NOMO-1 treated with DMSO at 0.1 percent for 48 hours (cell line): ENCODE measurements around the gene NXPH4.

Experiments
- DNase-seq: peaks from one replicate; lab custom pipeline; 2025; ENCODE audit not compliant: unreplicated experiment; lab: John Stamatoyannopoulos, UW

NXPH4 gene

GRCh38 chr12:57216014-57216911 is at the start of gene NXPH4:
NXPH4 (plus strand) TSS chr12:57216794; CDS start chr12:57216970, 176 bp downstream.
- no peak for DNase-seq

- no peak for DNase-seq
These were observed 49.6 kb upstream of the NXPH4 start for GRCh38 chr12:57166971-57167371.

- no peak for DNase-seq
These were observed 48.5 kb upstream of the NXPH4 start for GRCh38 chr12:57168058-57168457.

- no peak for DNase-seq
These were observed 47.4 kb upstream of the NXPH4 start for GRCh38 chr12:57169046-57169795.

GRCh38 chr12:57169969-57170368 is 46.6 kb upstream of the NXPH4 start:
- no peak for DNase-seq

- no peak for DNase-seq
These were observed 46.2 kb upstream of the NXPH4 start for GRCh38 chr12:57170408-57170807.

- no peak for DNase-seq
These were observed 45.7 kb upstream of the NXPH4 start for GRCh38 chr12:57170927-57171326.

GRCh38 chr12:57171668-57172067 is 44.9 kb upstream of the NXPH4 start:
- DNase-seq, result no peak

GRCh38 chr12:57173089-57173488 is 43.5 kb upstream of the NXPH4 start:
- DNase-seq, result no peak

GRCh38 chr12:57173683-57174082 is 42.9 kb upstream of the NXPH4 start:
- no peak for DNase-seq

GRCh38 chr12:57175428-57176138 is 41.0 kb upstream of the NXPH4 start:
- DNase-seq, result peak; percentile 70

- DNase-seq, result no peak
These were observed 40.5 kb upstream of the NXPH4 start for GRCh38 chr12:57176139-57176477.

- no peak for DNase-seq
These were observed 39.7 kb upstream of the NXPH4 start for GRCh38 chr12:57176846-57177245.

- DNase-seq, result no peak
These were observed 39.2 kb upstream of the NXPH4 start for GRCh38 chr12:57177354-57177753.

- no peak for DNase-seq
These were observed 38.4 kb upstream of the NXPH4 start for GRCh38 chr12:57178213-57178612.

GRCh38 chr12:57179331-57180086 is 37.1 kb upstream of the NXPH4 start:
- DNase-seq, result no peak

GRCh38 chr12:57180321-57180989 is 36.1 kb upstream of the NXPH4 start:
- no peak for DNase-seq

- no peak for DNase-seq
These were observed 35.5 kb upstream of the NXPH4 start for GRCh38 chr12:57181072-57181471.

GRCh38 chr12:57181561-57182155 is 34.9 kb upstream of the NXPH4 start:
- no peak for DNase-seq
